Vagina (tissue), 2 donors: Measurements from ENCODE around the gene FBRSL1. TPM values are rescaled to one million over a fixed set of nuclear protein-coding genes. Genes with fewer than 3 reads are reported as not detected.
"Not testable (repeated sequence)": the region's sequence is repeated elsewhere in the genome, so short reads cannot be mapped to it uniquely, and the experiment has no call there.

Experiments
- DNase-seq, 2 donors: peaks; one replicate each; pipeline ENCODE4 v3.0.0-alpha.2; 2017; ENCODE audit errors: extremely low spot score in 2 of 2
- H3K27ac ChIP-seq: fragments of 200-600 bp; sonication (generic); one replicate; pipeline ENCODE4 v1.5.1; 2019
- H3K27me3 ChIP-seq: fragments of 200-600 bp; sonication (generic); one replicate; pipeline ENCODE4 v1.5.1; 2019
- H3K36me3 ChIP-seq, 2 donors: fragments of 200-600 bp; sonication (generic); one replicate each; pipeline ENCODE4 v1.5.1; 2017 to 2019
- H3K4me1 ChIP-seq: fragments of 200-600 bp; sonication (generic); one replicate; pipeline ENCODE4 v1.5.1; 2019
- H3K4me3 ChIP-seq, 2 donors: fragments of 200-600 bp; sonication (generic); 1 replicate in 1 of 2; 2 replicates in 1 of 2; pipeline ENCODE4 v1.5.1; 2016 to 2019
- H3K9me3 ChIP-seq: fragments of 200-600 bp; sonication (generic); one replicate; pipeline ENCODE4 v1.5.1; 2019
- POLR2A ChIP-seq, 2 donors: fragments of 450-650 bp; IDR thresholded peaks; one replicate each; pipeline ENCODE4 v1.6.1; 2017; ENCODE audit warnings: antibody characterized with exemption in 2 of 2, mild to moderate bottlenecking in 2 of 2, moderate library complexity in 2 of 2
- POLR2AphosphoS5 ChIP-seq, 2 donors: sonication (generic); formaldehyde crosslinking; IDR thresholded peaks; one replicate each; pipeline ENCODE4 v1.9.0; 2017; ENCODE audit warnings: antibody characterized with exemption in 2 of 2, mild to moderate bottlenecking in 2 of 2, low read depth in 1 of 2; ENCODE audit not compliant: insufficient read depth in 1 of 2
- intact Hi-C: fragments of 100-400 bp; cut with DNase I; formaldehyde crosslinking; loops from one replicate; pipeline ENCODE4 v1.15.1; 2023
- total RNA-seq: library from RNA; depleted of rRNA; stranded (reverse); fragments of >200 nt; gene quantifications from one replicate; pipeline ENCODE4 v1.2.3, GENCODE V29; 2016
- TF ChIP-seq, protein P1 (sequence below), 3 experiments: fragments of 450-650 bp in 2 of 3; fragments of 200-600 bp in 1 of 3; sonication (generic) in 1 of 3; IDR thresholded peaks; one replicate each; pipeline ENCODE4 v1.5.1; 2017 to 2019; ENCODE audit warnings: antibody characterized with exemption in 3 of 3, mild to moderate bottlenecking in 2 of 3, moderate library complexity in 2 of 3

The FBRSL1 gene
- total RNA-seq: 11.0 TPM

DNA sequence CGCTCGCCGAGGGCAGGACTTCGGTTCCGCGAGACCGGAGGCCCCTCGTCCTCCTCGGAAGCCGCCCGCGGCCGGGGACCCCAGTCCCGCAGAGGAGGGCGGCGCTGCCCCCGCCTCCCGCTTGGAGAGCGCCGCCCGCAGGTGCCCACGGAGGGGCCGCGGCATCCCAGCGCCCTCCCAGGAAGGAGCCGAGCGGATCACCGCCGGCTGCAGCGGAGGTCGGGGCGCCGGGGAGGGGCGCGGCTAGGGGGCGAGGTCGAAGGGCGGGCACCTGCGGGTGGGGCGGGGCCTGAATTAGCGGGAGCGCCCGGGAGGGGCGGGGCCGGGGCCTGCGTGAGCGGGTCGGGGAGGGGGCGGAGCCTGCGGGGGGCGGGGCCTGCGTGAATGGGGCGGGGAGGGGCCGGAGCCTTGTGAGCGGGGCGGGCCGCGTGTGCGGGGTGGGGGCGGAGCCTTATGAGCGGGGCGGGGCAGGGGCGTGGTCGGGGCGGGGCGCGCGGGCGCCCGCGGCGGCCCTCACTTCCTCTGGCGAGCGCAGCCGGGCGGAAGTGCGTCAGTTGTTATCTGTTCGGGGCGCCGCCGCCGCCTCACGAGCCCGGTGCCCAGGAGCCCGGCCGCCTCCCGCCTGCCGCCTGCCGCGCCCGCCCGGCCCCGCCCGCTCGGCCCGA, at the start of gene FBRSL1:
TSS of gene FBRSL1 (plus strand) at position 550 of the 665 bp plus-strand sequence.
- Histone ChIP-seq H3K27ac (peak within 1 kb of the TSS; percentile 89), H3K36me3 (no peaks in the 10 kb centered on the region), H3K9me3 (no peaks in the 10 kb centered on the region), H3K4me3 (peak within 1 kb of the TSS; percentile 90 to 92), H3K4me1 (peaks cover 54% of the 10 kb centered on the region), H3K27me3 (no peaks in the 10 kb centered on the region)
- intact Hi-C loops: loop anchor here (5.0 kb wide), 1 partner anchor 597 kb away; the partner anchor contains the start of gene ULK1
- TF ChIP-seq, protein P1, sequence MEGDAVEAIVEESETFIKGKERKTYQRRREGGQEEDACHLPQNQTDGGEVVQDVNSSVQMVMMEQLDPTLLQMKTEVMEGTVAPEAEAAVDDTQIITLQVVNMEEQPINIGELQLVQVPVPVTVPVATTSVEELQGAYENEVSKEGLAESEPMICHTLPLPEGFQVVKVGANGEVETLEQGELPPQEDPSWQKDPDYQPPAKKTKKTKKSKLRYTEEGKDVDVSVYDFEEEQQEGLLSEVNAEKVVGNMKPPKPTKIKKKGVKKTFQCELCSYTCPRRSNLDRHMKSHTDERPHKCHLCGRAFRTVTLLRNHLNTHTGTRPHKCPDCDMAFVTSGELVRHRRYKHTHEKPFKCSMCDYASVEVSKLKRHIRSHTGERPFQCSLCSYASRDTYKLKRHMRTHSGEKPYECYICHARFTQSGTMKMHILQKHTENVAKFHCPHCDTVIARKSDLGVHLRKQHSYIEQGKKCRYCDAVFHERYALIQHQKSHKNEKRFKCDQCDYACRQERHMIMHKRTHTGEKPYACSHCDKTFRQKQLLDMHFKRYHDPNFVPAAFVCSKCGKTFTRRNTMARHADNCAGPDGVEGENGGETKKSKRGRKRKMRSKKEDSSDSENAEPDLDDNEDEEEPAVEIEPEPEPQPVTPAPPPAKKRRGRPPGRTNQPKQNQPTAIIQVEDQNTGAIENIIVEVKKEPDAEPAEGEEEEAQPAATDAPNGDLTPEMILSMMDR (IDR thresholded peaks at IDR 0.05): no peak
- TF ChIP-seq POLR2A (IDR thresholded peaks at IDR 0.05) (peak in 1 of 2 donors; percentile 18), POLR2AphosphoS5 (IDR thresholded peaks at IDR 0.05; ENCODE audit: insufficient read depth in 1 of 2, low read depth in 1 of 2) (no peak)
- DNase-seq: no peak

DNA sequence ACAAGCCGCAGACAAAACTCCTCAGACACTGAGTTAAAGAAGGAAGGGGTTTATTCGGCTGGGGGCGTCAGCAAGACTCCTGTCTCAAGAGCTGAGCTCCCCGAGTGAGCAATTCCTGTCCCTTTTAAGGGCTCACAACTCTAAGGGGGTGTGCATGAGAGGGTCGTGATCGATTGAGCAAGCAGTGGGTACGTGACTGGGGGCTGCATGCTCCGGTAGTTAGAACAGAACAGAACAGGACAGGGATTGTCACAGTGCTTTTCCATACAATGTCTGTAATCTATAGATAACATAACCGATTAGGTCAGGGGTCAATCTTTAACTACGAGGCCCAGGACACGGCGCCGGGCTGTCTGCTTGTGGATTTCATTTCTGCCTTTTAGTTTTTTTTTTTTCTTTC, 49.5 kb upstream of the FBRSL1 start:
- DNase-seq, H3K4me1 ChIP-seq, intact Hi-C loops, H3K27ac ChIP-seq, H3K27me3 ChIP-seq, H3K4me3 ChIP-seq, H3K36me3 ChIP-seq, H3K9me3 ChIP-seq: not testable (repeated sequence)

DNA sequence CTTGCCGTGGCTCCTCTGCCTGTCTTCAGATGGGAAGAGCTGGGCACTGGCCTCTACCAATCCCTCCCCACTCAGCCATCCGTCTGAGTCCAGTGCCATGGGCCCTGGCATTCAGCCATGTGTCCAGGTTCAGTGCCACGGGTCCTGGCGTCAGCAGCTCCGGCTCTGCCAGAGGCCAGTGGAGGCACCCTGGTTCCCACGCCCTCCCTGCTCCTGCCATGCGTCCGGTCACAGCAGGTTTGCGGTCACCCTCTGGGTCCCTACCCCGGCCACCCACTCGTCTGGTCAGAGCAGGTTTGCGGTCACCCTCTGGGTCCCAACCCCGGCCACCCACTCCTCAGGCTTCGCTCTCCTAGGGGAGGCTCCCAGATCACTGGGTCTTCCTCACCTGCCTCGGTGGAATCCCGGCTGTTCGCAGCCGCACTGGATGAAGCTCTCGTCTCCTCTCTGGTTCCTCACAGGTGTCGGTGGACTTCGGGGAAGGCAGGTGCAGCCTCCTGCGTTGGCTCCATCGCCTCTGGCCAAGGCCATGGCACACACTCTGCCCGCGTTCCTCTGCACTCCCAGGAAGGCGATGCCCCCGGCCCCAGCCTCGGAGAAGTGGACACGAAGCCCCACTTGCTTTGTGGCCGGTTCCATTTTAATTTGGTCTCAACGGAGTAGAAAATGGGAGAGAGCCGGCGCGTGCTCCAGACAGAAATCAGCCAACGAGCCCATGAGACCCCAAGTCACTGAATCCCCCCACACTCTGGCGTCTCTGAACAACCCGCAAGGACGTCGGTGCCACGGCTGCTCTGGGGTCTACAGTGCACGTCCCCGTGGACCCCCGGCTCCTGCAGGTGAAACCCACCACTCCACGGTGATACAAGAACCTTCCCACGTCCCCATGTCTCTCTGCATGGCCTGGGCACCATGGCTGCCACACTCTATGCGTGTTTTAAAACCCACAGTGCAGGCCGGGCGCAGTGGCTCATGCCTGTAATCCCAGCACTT, 47.8 kb upstream of the FBRSL1 start:
- no peaks in the 10 kb centered on the region for H3K9me3 ChIP-seq
- no peak for DNase-seq
- TF ChIP-seq POLR2A (IDR thresholded peaks at IDR 0.05): no peak
- TF ChIP-seq, protein P1 (IDR thresholded peaks at IDR 0.05): no peak
- no peak for TF ChIP-seq POLR2AphosphoS5 (IDR thresholded peaks at IDR 0.05; ENCODE audit: insufficient read depth in 1 of 2, low read depth in 1 of 2)
- no peak overlapping the region for H3K4me3 ChIP-seq
- intact Hi-C loops: no loop called here
- H3K4me1 ChIP-seq: peaks cover 15% of the 10 kb centered on the region
- H3K27ac ChIP-seq: no peak overlapping the region
- H3K27me3 ChIP-seq: no peaks in the 10 kb centered on the region
- H3K36me3 ChIP-seq: no peaks in the 10 kb centered on the region

DNA sequence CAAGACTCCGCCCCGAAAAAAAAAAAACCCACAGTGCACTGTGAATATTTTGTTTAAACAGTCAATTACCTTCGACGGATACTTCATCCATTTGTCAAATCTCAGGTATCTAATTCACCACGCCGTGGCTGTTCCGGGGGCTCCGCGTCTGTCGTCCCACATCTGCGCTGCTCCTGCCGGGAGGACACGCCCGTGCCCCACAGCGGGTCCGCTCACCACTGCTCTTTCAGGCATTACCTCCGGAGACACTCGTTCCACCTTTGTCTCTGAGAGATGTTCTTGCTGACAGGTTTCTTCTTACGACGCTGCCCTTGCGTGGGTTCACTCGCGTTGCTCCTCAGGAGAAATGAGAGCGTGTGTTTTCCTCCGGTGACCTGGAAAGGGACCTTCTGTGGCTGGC, 46.9 kb upstream of the FBRSL1 start:
- Histone ChIP-seq H3K4me3 (no peak overlapping the region), H3K27me3 (no peaks in the 10 kb centered on the region), H3K9me3 (no peaks in the 10 kb centered on the region), H3K4me1 (peaks cover 15% of the 10 kb centered on the region), H3K36me3 (no peaks in the 10 kb centered on the region), H3K27ac (no peak overlapping the region)
- no peak for DNase-seq
- intact Hi-C loops: no loop called here
- TF ChIP-seq, protein P1 (IDR thresholded peaks at IDR 0.05): no peak
- TF ChIP-seq POLR2A (IDR thresholded peaks at IDR 0.05) (no peak), POLR2AphosphoS5 (IDR thresholded peaks at IDR 0.05; ENCODE audit: insufficient read depth in 1 of 2, low read depth in 1 of 2) (no peak)

DNA sequence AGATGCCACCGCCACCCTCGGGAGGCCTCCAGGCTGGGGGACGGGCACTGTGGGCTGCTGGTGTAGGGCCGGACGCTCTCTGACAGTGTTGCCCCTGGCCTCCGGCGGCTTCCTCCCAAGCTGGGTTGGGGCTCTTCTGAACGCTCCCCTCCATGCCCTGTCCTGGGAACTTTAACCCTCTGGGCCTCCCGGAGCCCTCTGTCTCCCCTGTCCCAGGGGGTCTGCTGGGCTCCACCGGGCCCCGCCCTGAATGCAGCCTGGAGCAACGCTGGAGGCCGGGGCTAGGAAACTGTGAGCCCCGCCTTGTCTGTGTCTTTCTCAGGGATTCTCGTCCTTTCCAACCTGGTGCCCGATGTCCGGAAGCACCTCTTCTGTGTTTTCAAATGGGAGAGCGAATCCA, 45.7 kb upstream of the FBRSL1 start:
- no peak for DNase-seq
- H3K27me3 ChIP-seq: no peaks in the 10 kb centered on the region
- H3K27ac ChIP-seq: no peak overlapping the region

More for the DNA sequence above, 45.7 kb upstream of the FBRSL1 start:
- H3K36me3 ChIP-seq: no peaks in the 10 kb centered on the region
- no peaks in the 10 kb centered on the region for H3K9me3 ChIP-seq
- no peak for TF ChIP-seq POLR2AphosphoS5 (IDR thresholded peaks at IDR 0.05; ENCODE audit: insufficient read depth in 1 of 2, low read depth in 1 of 2)
- TF ChIP-seq, protein P1 (IDR thresholded peaks at IDR 0.05): no peak
- no peak for TF ChIP-seq POLR2A (IDR thresholded peaks at IDR 0.05)
- intact Hi-C loops: no loop called here
- H3K4me3 ChIP-seq: no peak overlapping the region
- peaks cover 15% of the 10 kb centered on the region for H3K4me1 ChIP-seq
